HG03280 (cell line): ENCODE results near the gene CTAGE15.
"Not testable (repeated sequence)": the region's sequence is repeated elsewhere in the genome, so short reads cannot be mapped to it uniquely, and the experiment has no call there.

Experiments used
- ATAC-seq: cut with Tn5 transposase; IDR thresholded peaks from one replicate; pipeline ENCODE4 v1.9.1; 2021; ENCODE audit warnings: mild to moderate bottlenecking, moderate library complexity; ENCODE audit not compliant: unreplicated experiment

The CTAGE15 gene

GRCh38 chr7:143571501-143571900 is at the start of gene CTAGE15:
Gene CTAGE15 (plus strand): TSS chr7:143571801. CDS start chr7:143571818, 17 bp downstream.
- ATAC-seq: not testable (repeated sequence)

- ATAC-seq: not testable (repeated sequence)
Measured at GRCh38 chr7:143522309-143522916, 49.2 kb upstream of the CTAGE15 start.

GRCh38 chr7:143531169-143531926 is 40.3 kb upstream of the CTAGE15 start:
- not testable (repeated sequence) for ATAC-seq

GRCh38 chr7:143531932-143532331 is 39.7 kb upstream of the CTAGE15 start:
- not testable (repeated sequence) for ATAC-seq

GRCh38 chr7:143533213-143533839 is 38.3 kb upstream of the CTAGE15 start:
- ATAC-seq: not testable (repeated sequence)

GRCh38 chr7:143536443-143536842 is 35.2 kb upstream of the CTAGE15 start:
- ATAC-seq: not testable (repeated sequence)

GRCh38 chr7:143543288-143544038 is 28.1 kb upstream of the CTAGE15 start:
- not testable (repeated sequence) for ATAC-seq

- not testable (repeated sequence) for ATAC-seq
Measured at GRCh38 chr7:143555968-143556367, 15.6 kb upstream of the CTAGE15 start.

GRCh38 chr7:143563306-143563705 is 8.3 kb upstream of the CTAGE15 start:
- ATAC-seq: not testable (repeated sequence)

- ATAC-seq: not testable (repeated sequence)
Measured at GRCh38 chr7:143566001-143566400, 5.6 kb upstream of the CTAGE15 start.

- not testable (repeated sequence) for ATAC-seq
Measured at GRCh38 chr7:143588183-143588582, 16.6 kb downstream of the CTAGE15 start.

- not testable (repeated sequence) for ATAC-seq
Measured at GRCh38 chr7:143589897-143590296, 18.3 kb downstream of the CTAGE15 start.

GRCh38 chr7:143598086-143598485 is 26.5 kb downstream of the CTAGE15 start:
- not testable (repeated sequence) for ATAC-seq

GRCh38 chr7:143603549-143603948 is 31.9 kb downstream of the CTAGE15 start:
- ATAC-seq: not testable (repeated sequence)

GRCh38 chr7:143606088-143606487 is 34.5 kb downstream of the CTAGE15 start:
- not testable (repeated sequence) for ATAC-seq

- ATAC-seq: not testable (repeated sequence)
Measured at GRCh38 chr7:143615545-143615944, 43.9 kb downstream of the CTAGE15 start.

GRCh38 chr7:143617204-143617603 is 45.6 kb downstream of the CTAGE15 start:
- not testable (repeated sequence) for ATAC-seq

GRCh38 chr7:143620058-143620457 is 48.5 kb downstream of the CTAGE15 start:
- peak; percentile 23 for ATAC-seq

- ATAC-seq: peak; percentile 87
Measured at GRCh38 chr7:143620646-143621045, 49.0 kb downstream of the CTAGE15 start, which contains the start of gene TCAF2. Gene TCAF2 (plus strand): TSS chr7:143620974.

GRCh38 chr7:143621175-143621574 is 49.6 kb downstream of the CTAGE15 start:
- peak; percentile 33 for ATAC-seq

- peak; percentile 30 for ATAC-seq
Measured at GRCh38 chr7:143622130-143622529, 50.5 kb downstream of the CTAGE15 start.
